HepG2 (cell line): ENCODE data around the gene REM2. TPM values are rescaled to one million over a fixed set of nuclear protein-coding genes. Genes with fewer than 3 reads are reported as not detected.

Experiments
- ATAC-seq: fragments of 200-7000 bp; cut with Tn5 transposase; 3 replicates; pipeline ENCODE4 v1.9.1; 2020; ENCODE audit warnings: mild to moderate bottlenecking, moderate library complexity
- BruUV-seq: library from RNA; stranded (reverse); fragments of 400-500 nt; replicated peaks from 2 replicates; lab custom pipeline; 2021; lab: Mats Ljungman, UMichigan
- CTCF ChIA-PET: fragments of 300-600 bp; formaldehyde crosslinking; extraction: SDS; loops from one replicate; lab custom pipeline; 2021; ENCODE audit warnings: low total read pairs, inconsistent platforms, low intra/inter-chr PET ratio; lab: Yijun Ruan, JAX
- POLR2A ChIA-PET: fragments of 350-600 bp; sonication (Branson Sonifier 250); formaldehyde crosslinking; loops from one replicate; lab custom pipeline; 2020; ENCODE audit warnings: antibody characterized with exemption, inconsistent platforms; lab: Yijun Ruan, JAX
- DNase-seq: peaks from one replicate; pipeline ENCODE4 v3.0.0-alpha.2; 2015; ENCODE audit warnings: low spot score
- FAIRE-seq: peaks from 3 replicates; lab custom pipeline; 2011; peaks lifted over from hg19 to GRCh38; lab: Jason Lieb, UNC
- H2AFZ ChIP-seq: one replicate; pipeline ENCODE4 v1.6.1; 2011; ENCODE audit warnings: low read length, inconsistent platforms
- H3K27ac ChIP-seq: fragments of 300-600 bp; 3 replicates; pipeline ENCODE4 v1.8.0; 2011; ENCODE audit warnings: mixed run types, mild to moderate bottlenecking, mixed read lengths, low read length, inconsistent platforms; ENCODE audit not compliant: insufficient read depth; ENCODE audit errors: extremely low read length
- H3K27me3 ChIP-seq, 2 experiments: fragments of 200-600 bp in 1 of 2; 2 replicates in 1 of 2; 3 replicates in 1 of 2; pipeline versions ENCODE4 v1.6.0 to v1.8.0; 2011; ENCODE audit warnings: low read length in 2 of 2, mild to moderate bottlenecking in 2 of 2, moderate library complexity in 2 of 2, inconsistent platforms in 1 of 2; ENCODE audit not compliant: insufficient read depth in 2 of 2, control insufficient read depth in 1 of 2
- H3K36me3 ChIP-seq, 2 experiments: fragments of 200-600 bp in 1 of 2; replicated peaks in 1 of 2; 2 replicates in 1 of 2; 3 replicates in 1 of 2; pipeline versions ENCODE4 v1.5.1 to v1.8.0; 2011; ENCODE audit warnings: low read length in 2 of 2, inconsistent platforms in 1 of 2; ENCODE audit not compliant: insufficient read depth in 2 of 2, control insufficient read depth in 1 of 2
- H3K4me1 ChIP-seq: 2 replicates; pipeline ENCODE4 v1.5.1; 2012; ENCODE audit warnings: low read length, inconsistent platforms; ENCODE audit not compliant: insufficient read depth
- H3K4me2 ChIP-seq: 2 replicates; pipeline ENCODE4 v1.6.0; 2011; ENCODE audit warnings: low read depth, low read length, inconsistent platforms
- H3K4me3 ChIP-seq, 3 experiments: fragments of 200-600 bp in 1 of 3; sonication (generic), shearing (Covaris generic) in 1 of 3; replicated peaks in 1 of 3; 2 replicates each; pipeline ENCODE4 v1.5.1; 2011 to 2016; ENCODE audit warnings: low read length in 3 of 3, inconsistent platforms in 2 of 3, low read depth in 2 of 3, mild to moderate bottlenecking in 2 of 3, control low read depth in 1 of 3, mixed read lengths in 1 of 3; ENCODE audit not compliant: insufficient read depth in 1 of 3
- H3K79me2 ChIP-seq: one replicate; pipeline ENCODE4 v1.6.1; 2011; ENCODE audit warnings: low read length, inconsistent platforms; ENCODE audit not compliant: insufficient read depth
- H3K9ac ChIP-seq: 2 replicates; pipeline ENCODE4 v1.6.0; 2011; ENCODE audit warnings: mild to moderate bottlenecking, low read depth, low read length, inconsistent platforms; ENCODE audit not compliant: insufficient read depth
- H3K9me3 ChIP-seq: 2 replicates; pipeline ENCODE4 v1.5.1; 2012; ENCODE audit warnings: mild to moderate bottlenecking, low read length
- H4K20me1 ChIP-seq: 2 replicates; pipeline ENCODE4 v1.6.0; 2011; ENCODE audit warnings: inconsistent platforms, mild to moderate bottlenecking, low read length, moderate library complexity; ENCODE audit not compliant: insufficient read depth
- AKAP8 ChIP-seq: sonication (generic); formaldehyde crosslinking; IDR thresholded peaks from 2 replicates; pipeline ENCODE4 v1.5.1; 2020; ENCODE audit warnings: mild to moderate bottlenecking, missing genetic modification reagents
- ARNTL ChIP-seq: sonication (generic); formaldehyde crosslinking; IDR thresholded peaks from 2 replicates; pipeline ENCODE4 v1.4.0; 2020; ENCODE audit warnings: mild to moderate bottlenecking, missing genetic modification reagents
- IKZF4 ChIP-seq: sonication (generic); formaldehyde crosslinking; IDR thresholded peaks from 2 replicates; pipeline ENCODE4 v1.5.1; 2020; ENCODE audit warnings: borderline replicate concordance, mild to moderate bottlenecking, low read depth, missing genetic modification reagents; ENCODE audit errors: not compliant biosample characterization
- IRX3 ChIP-seq: sonication (generic); formaldehyde crosslinking; IDR thresholded peaks from 2 replicates; pipeline ENCODE4 v1.8.1; 2023; ENCODE audit warnings: mild to moderate bottlenecking, low read depth, missing genetic modification reagents, borderline replicate concordance
- JUND ChIP-seq: sonication (generic); formaldehyde crosslinking; IDR thresholded peaks from 2 replicates; pipeline ENCODE4 v1.8.0; 2022; ENCODE audit warnings: mild to moderate bottlenecking, missing genetic modification reagents
- POLR2AphosphoS5 ChIP-seq: IDR thresholded peaks from 2 replicates; pipeline ENCODE4 v1.6.1; 2012; ENCODE audit warnings: low read depth, low read length
- RBM22 ChIP-seq: fragments of 200-400 bp; formaldehyde crosslinking; optimal IDR thresholded peaks from 2 replicates; pipeline ENCODE3; 2017; ENCODE audit warnings: mild to moderate bottlenecking, low read length, moderate library complexity
- TBX2 ChIP-seq: sonication (generic); formaldehyde crosslinking; IDR thresholded peaks from 2 replicates; pipeline ENCODE4 v1.5.0; 2020; ENCODE audit warnings: missing genetic modification reagents, mild to moderate bottlenecking, borderline replicate concordance
- TMF1 ChIP-seq: sonication (generic); formaldehyde crosslinking; IDR thresholded peaks from 2 replicates; pipeline ENCODE4 v1.8.1; 2022; ENCODE audit warnings: low read depth, missing genetic modification reagents
- ZMYM3 ChIP-seq: sonication (generic); formaldehyde crosslinking; IDR thresholded peaks from 2 replicates; pipeline ENCODE4 v1.5.1; 2020; ENCODE audit warnings: mild to moderate bottlenecking, missing genetic modification reagents
- ZNF335 ChIP-seq: sonication (generic); formaldehyde crosslinking; IDR thresholded peaks from 2 replicates; pipeline ENCODE4 v1.4.0; 2020; ENCODE audit warnings: missing genetic modification reagents
- ZNF605 ChIP-seq: sonication (generic); formaldehyde crosslinking; IDR thresholded peaks from 2 replicates; pipeline ENCODE4 v1.8.0; 2022; ENCODE audit warnings: mild to moderate bottlenecking, missing genetic modification reagents
- ZNF737 ChIP-seq: sonication (generic); formaldehyde crosslinking; IDR thresholded peaks from 2 replicates; pipeline ENCODE4 v1.5.0; 2020; ENCODE audit warnings: missing genetic modification reagents, mild to moderate bottlenecking, borderline replicate concordance
- ZNF776 ChIP-seq: sonication (generic); formaldehyde crosslinking; IDR thresholded peaks from 2 replicates; pipeline ENCODE4 v1.4.0; 2020; ENCODE audit warnings: mild to moderate bottlenecking, missing genetic modification reagents
- WGBS: methylation state at CpG from one replicate; pipeline ENCODE4 v1.1.6; 2017; ENCODE audit warnings: low lambda C conversion rate; 5-methylcytosine and 5-hydroxymethylcytosine counted together
- in situ Hi-C: cut with HindIII; loops from 2 replicates; pipeline ENCODE4 v1.10.0; 2017; ENCODE audit warnings: low pct_unique_long_range_greater_than_20kb; ENCODE audit not compliant: extremely low pct_ligation_motif_present
- intact Hi-C: fragments of 100-400 bp; cut with micrococcal nuclease; formaldehyde crosslinking; loops from one replicate; pipeline ENCODE4 v1.10.0; 2022; ENCODE audit not compliant: unreplicated experiment
- polyA plus RNA-seq, 8 experiments: library from polyadenylated mRNA; depleted of rRNA in 3 of 8; stranded (reverse) in 7 of 8; unstranded in 1 of 8; fragments of >200 nt; fragmentation: Illumina TruSeq in 4 of 8; extraction: Trizol in 4 of 8; gene quantifications; 2 replicates each; pipeline versions ENCODE4 v1.2.1 to v1.2.3, GENCODE V29; 2011 to 2016; ENCODE audit warnings: low read depth in 4 of 8, missing spikeins in 1 of 8, mixed read lengths in 1 of 8; ENCODE audit not compliant: insufficient read depth in 1 of 8
- total RNA-seq, 5 experiments: library from RNA; depleted of rRNA; stranded (reverse); fragments of >200 nt; fragmentation: Illumina TruSeq; extraction: Trizol; gene quantifications; 2 replicates each; pipeline ENCODE4 v1.2.3, GENCODE V29; 2016; ENCODE audit warnings: low read depth in 1 of 5

REM2 gene
- total and polyA plus RNA-seq, 2 of the 13 experiments (the other 11 are each of a cell fraction or from before 2014, with no cell fraction given): 0.20 TPM; not detected in 1

GRCh38 chr14:22919601-22919921 is 36.5 kb downstream of the REM2 start:
- 98% methylated on average over 10 of the region's 10 CpGs for WGBS
- DNase-seq (no peak), ATAC-seq (no peak), FAIRE-seq (no peak)
- in situ Hi-C loops: no loop called here
- no peaks in the 10 kb centered on the region for H3K9me3 ChIP-seq
- CTCF ChIA-PET: no interaction called here
- no TSS peak for BruUV-seq
- H3K79me2 ChIP-seq: no peaks in the 10 kb centered on the region
- no peak overlapping the region for H3K4me3 ChIP-seq
- H3K27me3 ChIP-seq: no peaks in the 10 kb centered on the region
- peaks cover 29% of the 10 kb centered on the region for H3K4me1 ChIP-seq
- H3K27ac ChIP-seq: no peak overlapping the region
- no peak overlapping the region for H2AFZ ChIP-seq
- 0 out of 2 replicates have a peak, but pooled peaks have one; percentile 12 for TF ChIP-seq IRX3 (CRISPR knock-in tag)
- TF ChIP-seq JUND (CRISPR knock-in tag): no peak
- no peak for TF ChIP-seq ZNF335 (CRISPR knock-in tag)
- TF ChIP-seq TBX2: no peak
- peak; percentile 46 for TF ChIP-seq POLR2AphosphoS5
- peak; percentile 6 for TF ChIP-seq RBM22
- 0 out of 2 replicates have a peak, but pooled peaks have one; percentile 34 for TF ChIP-seq TMF1
- no peaks in the 10 kb centered on the region for H4K20me1 ChIP-seq
- H3K4me2 ChIP-seq: no peak overlapping the region
- H3K9ac ChIP-seq: no peak overlapping the region
- POLR2A ChIA-PET: interaction anchor here (1.3 to 2.5 kb wide), 4 partner anchors 10 to 63 kb away, joined by 3 to 21 read pairs (median 8); partner anchors contain the start of genes AJUBA, HAUS4, LRP10 and PRMT5
- peaks cover 40 to 58% of the 10 kb centered on the region in 2 experiments for H3K36me3 ChIP-seq
- intact Hi-C loops: no loop called here

GRCh38 chr14:22920697-22921096 is 37.7 kb downstream of the REM2 start:
- intact Hi-C loops (no loop called here), in situ Hi-C loops (no loop called here)
- Histone ChIP-seq H3K27me3 (no peaks in the 10 kb centered on the region), H3K36me3 (peaks cover 48 to 67% of the 10 kb centered on the region in 2 experiments), H2AFZ (no peak overlapping the region), H3K9me3 (no peaks in the 10 kb centered on the region), H4K20me1 (no peaks in the 10 kb centered on the region), H3K9ac (no peak overlapping the region), H3K27ac (no peak overlapping the region), H3K79me2 (no peaks in the 10 kb centered on the region), H3K4me2 (no peak overlapping the region), H3K4me1 (peaks cover 21% of the 10 kb centered on the region), H3K4me3 (no peak overlapping the region)
- no TSS peak for BruUV-seq
- ATAC-seq (no peak), FAIRE-seq (no peak), DNase-seq (no peak)
- CTCF ChIA-PET: interaction anchor here (1.2 kb wide), 1 partner anchor 9 kb away, joined by 3 read pairs; no protein-coding TSS in a partner anchor
- 94% methylated on average over 6 of the region's 6 CpGs for WGBS
- POLR2A ChIA-PET: interaction anchor here (0.7 to 2.5 kb wide), 4 partner anchors 9 to 56 kb away, joined by 3 to 21 read pairs (median 8); partner anchors contain the start of genes HAUS4, LRP10 and PRMT5
- no peak for TF ChIP-seq ZMYM3
- TF ChIP-seq AKAP8: no peak
- no peak for TF ChIP-seq ZNF776 (CRISPR knock-in tag)
- no peak for TF ChIP-seq ZNF605 (CRISPR knock-in tag)
- no peak for TF ChIP-seq IKZF4 (CRISPR knock-in tag)
- 0 out of 2 replicates have a peak, but pooled peaks have one; percentile 49 for TF ChIP-seq ZNF737 (CRISPR knock-in tag)
- no peak for TF ChIP-seq ARNTL (CRISPR knock-in tag)
